Liver (tissue), 9 donors: Measurements from ENCODE around the gene THOP1. TPM values are rescaled to one million over a fixed set of nuclear protein-coding genes. Genes with fewer than 3 reads are reported as not detected.

ENCODE experiments used
- DNase-seq: peaks from one replicate; pipeline ENCODE4 v3.0.0-alpha.2; 2017; ENCODE audit warnings: low spot score
- H3K27ac ChIP-seq, 2 donors: one replicate each; pipeline ENCODE4 v1.7.0; 2013; ENCODE audit warnings: inconsistent platforms in 2 of 2, low read length in 2 of 2, control low read depth in 1 of 2, low read depth in 1 of 2, mild to moderate bottlenecking in 1 of 2
- H3K27me3 ChIP-seq, 4 donors: one replicate each; pipeline versions ENCODE4 v1.6.1 to v1.7.0; 2013; ENCODE audit warnings: low read length in 3 of 4, inconsistent platforms in 1 of 4, mild to moderate bottlenecking in 1 of 4, moderate library complexity in 1 of 4; ENCODE audit not compliant: control insufficient read depth in 4 of 4, insufficient read depth in 4 of 4
- H3K36me3 ChIP-seq, 4 donors: one replicate each; pipeline versions ENCODE4 v1.6.1 to v1.7.0; 2013; ENCODE audit warnings: low read length in 3 of 4, mild to moderate bottlenecking in 3 of 4, low read depth in 1 of 4, moderate library complexity in 1 of 4; ENCODE audit not compliant: control insufficient read depth in 4 of 4, insufficient read depth in 3 of 4
- H3K4me1 ChIP-seq, 4 donors: one replicate each; pipeline versions ENCODE4 v1.6.1 to v1.7.0; 2013; ENCODE audit warnings: low read length in 3 of 4, mild to moderate bottlenecking in 3 of 4, moderate library complexity in 1 of 4; ENCODE audit not compliant: control insufficient read depth in 4 of 4, insufficient read depth in 4 of 4
- H3K4me3 ChIP-seq, 3 donors: one replicate each; pipeline versions ENCODE4 v1.6.1 to v1.7.0; 2013; ENCODE audit warnings: low read length in 3 of 3, control low read depth in 1 of 3, low read depth in 1 of 3, mild to moderate bottlenecking in 1 of 3
- H3K9ac ChIP-seq, 2 donors: one replicate each; pipeline ENCODE4 v1.7.0; 2013; ENCODE audit warnings: low read length in 2 of 2, mild to moderate bottlenecking in 2 of 2, moderate library complexity in 2 of 2, control low read depth in 1 of 2, low read depth in 1 of 2
- H3K9me3 ChIP-seq, 4 donors: one replicate each; pipeline versions ENCODE4 v1.6.1 to v1.7.0; 2013; ENCODE audit warnings: low read length in 3 of 4; ENCODE audit not compliant: control insufficient read depth in 4 of 4
- FOXA1 ChIP-seq: IDR thresholded peaks from 2 replicates; pipeline ENCODE4 v1.6.1; 2016; ENCODE audit warnings: antibody characterized with exemption
- FOXA2 ChIP-seq: IDR thresholded peaks from 2 replicates; pipeline ENCODE4 v1.6.1; 2016; ENCODE audit warnings: antibody characterized with exemption
- GABPA ChIP-seq, 2 donors: IDR thresholded peaks in 1 of 2; conservative IDR thresholded peaks in 1 of 2; 2 replicates each; pipeline ENCODE4 v1.6.1; 2016; ENCODE audit warnings: antibody characterized with exemption in 2 of 2, mild to moderate bottlenecking in 1 of 2, moderate library complexity in 1 of 2
- HNF4A ChIP-seq, 2 donors: conservative IDR thresholded peaks; 2 replicates each; pipeline ENCODE4 v1.6.1; 2016; ENCODE audit warnings: antibody characterized with exemption in 2 of 2, mild to moderate bottlenecking in 2 of 2
- HNF4G ChIP-seq: IDR thresholded peaks from 2 replicates; pipeline ENCODE4 v1.6.1; 2016; ENCODE audit warnings: antibody characterized with exemption
- JUND ChIP-seq, 2 donors: IDR thresholded peaks; 2 replicates each; pipeline ENCODE4 v1.6.1; 2016; ENCODE audit warnings: antibody characterized with exemption in 2 of 2
- NR2F2 ChIP-seq: IDR thresholded peaks from 2 replicates; pipeline ENCODE4 v1.6.1; 2016; ENCODE audit warnings: antibody characterized with exemption
- RAD21 ChIP-seq, 2 donors: IDR thresholded peaks; 2 replicates each; pipeline ENCODE4 v1.6.1; 2016; ENCODE audit warnings: antibody characterized with exemption in 2 of 2, mild to moderate bottlenecking in 2 of 2
- RXRA ChIP-seq, 2 donors: IDR thresholded peaks; 2 replicates each; pipeline ENCODE4 v1.6.1; 2017 to 2018; ENCODE audit warnings: antibody characterized with exemption in 2 of 2, mild to moderate bottlenecking in 1 of 2
- SP1 ChIP-seq: IDR thresholded peaks from 2 replicates; pipeline ENCODE4 v1.6.1; 2018; ENCODE audit warnings: antibody characterized with exemption, mild to moderate bottlenecking
- YY1 ChIP-seq: IDR thresholded peaks from 2 replicates; pipeline ENCODE4 v1.6.1; 2016; ENCODE audit warnings: antibody characterized with exemption, mild to moderate bottlenecking
- WGBS: extraction: QIAGEN DNeasy Blood & Tissue Kit; methylation state at CpG from one replicate; pipeline ENCODE4 v1.1.7; 2013; 5-methylcytosine and 5-hydroxymethylcytosine counted together
- polyA plus RNA-seq, 2 donors: library from polyadenylated mRNA; stranded (reverse) in 1 of 2; unstranded in 1 of 2; fragments of 200-250 nt in 1 of 2; fragments of >200 nt in 1 of 2; fragmentation: Nextera tagmentation in 1 of 2; extraction: Ambion mirVana in 1 of 2; gene quantifications; one replicate each; pipeline versions ENCODE4 v1.2.1 to v1.2.3, GENCODE V29; 2013 to 2015
- total RNA-seq, 2 donors: library from RNA; depleted of rRNA; stranded (reverse); fragments of >200 nt; gene quantifications; one replicate each; pipeline ENCODE4 v1.2.3, GENCODE V29; 2014
- TF ChIP-seq, protein P1 (sequence below): IDR thresholded peaks from 2 replicates; pipeline ENCODE4 v1.6.1; 2016; ENCODE audit warnings: antibody characterized with exemption
- TF ChIP-seq, protein P2 (sequence below): fragments of 150-350 bp; IDR thresholded peaks from 2 replicates; pipeline ENCODE4 v1.5.1; 2017; ENCODE audit warnings: improper control_type of control experiment, low read depth, low read length; ENCODE audit not compliant: missing input control
- TF ChIP-seq, protein P3 (sequence below): IDR thresholded peaks from 2 replicates; pipeline ENCODE4 v1.6.1; 2016; ENCODE audit warnings: antibody characterized with exemption
- TF ChIP-seq, protein P4 (sequence below): IDR thresholded peaks from 2 replicates; pipeline ENCODE4 v1.6.1; 2016; ENCODE audit warnings: antibody characterized with exemption, mild to moderate bottlenecking
- TF ChIP-seq, protein P5 (sequence below): IDR thresholded peaks from 2 replicates; pipeline ENCODE4 v1.6.1; 2016; ENCODE audit warnings: antibody characterized with exemption
- donor health status: healthy.
- donor health status: healthy.
- donor health status: healthy.
- donor health status: healthy.
- donor health status: healthy.

Gene THOP1
- total and polyA plus RNA-seq, 4 donors: 39.1 to 56.2 (median 44.7) TPM

DNA sequence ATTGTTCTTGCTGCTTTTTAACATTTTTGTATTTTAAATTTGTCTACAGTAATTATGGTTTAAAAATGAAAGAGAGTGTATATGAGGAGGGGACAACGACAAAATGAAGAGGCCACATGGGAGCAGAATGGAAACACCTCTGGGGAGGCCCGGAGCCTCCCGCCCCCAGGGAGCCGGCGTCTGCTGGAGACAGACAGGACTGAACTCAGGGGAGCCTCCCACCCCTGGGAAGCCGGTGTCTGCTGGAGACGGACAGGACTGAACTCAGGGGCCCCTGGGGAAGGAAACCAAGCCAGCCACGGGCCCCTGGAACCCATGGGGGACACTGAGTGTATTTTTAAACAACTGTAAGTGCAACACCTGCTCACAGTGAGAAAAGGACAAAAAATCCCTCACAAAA lies 28.8 kb upstream of the THOP1 start:
- TF ChIP-seq YY1: no peak
- TF ChIP-seq, protein P1, sequence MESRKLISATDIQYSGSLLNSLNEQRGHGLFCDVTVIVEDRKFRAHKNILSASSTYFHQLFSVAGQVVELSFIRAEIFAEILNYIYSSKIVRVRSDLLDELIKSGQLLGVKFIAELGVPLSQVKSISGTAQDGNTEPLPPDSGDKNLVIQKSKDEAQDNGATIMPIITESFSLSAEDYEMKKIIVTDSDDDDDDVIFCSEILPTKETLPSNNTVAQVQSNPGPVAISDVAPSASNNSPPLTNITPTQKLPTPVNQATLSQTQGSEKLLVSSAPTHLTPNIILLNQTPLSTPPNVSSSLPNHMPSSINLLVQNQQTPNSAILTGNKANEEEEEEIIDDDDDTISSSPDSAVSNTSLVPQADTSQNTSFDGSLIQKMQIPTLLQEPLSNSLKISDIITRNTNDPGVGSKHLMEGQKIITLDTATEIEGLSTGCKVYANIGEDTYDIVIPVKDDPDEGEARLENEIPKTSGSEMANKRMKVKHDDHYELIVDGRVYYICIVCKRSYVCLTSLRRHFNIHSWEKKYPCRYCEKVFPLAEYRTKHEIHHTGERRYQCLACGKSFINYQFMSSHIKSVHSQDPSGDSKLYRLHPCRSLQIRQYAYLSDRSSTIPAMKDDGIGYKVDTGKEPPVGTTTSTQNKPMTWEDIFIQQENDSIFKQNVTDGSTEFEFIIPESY: no peak
- no peak for TF ChIP-seq RAD21 (IDR thresholded peaks at IDR 0.05)
- TF ChIP-seq, protein P2, sequence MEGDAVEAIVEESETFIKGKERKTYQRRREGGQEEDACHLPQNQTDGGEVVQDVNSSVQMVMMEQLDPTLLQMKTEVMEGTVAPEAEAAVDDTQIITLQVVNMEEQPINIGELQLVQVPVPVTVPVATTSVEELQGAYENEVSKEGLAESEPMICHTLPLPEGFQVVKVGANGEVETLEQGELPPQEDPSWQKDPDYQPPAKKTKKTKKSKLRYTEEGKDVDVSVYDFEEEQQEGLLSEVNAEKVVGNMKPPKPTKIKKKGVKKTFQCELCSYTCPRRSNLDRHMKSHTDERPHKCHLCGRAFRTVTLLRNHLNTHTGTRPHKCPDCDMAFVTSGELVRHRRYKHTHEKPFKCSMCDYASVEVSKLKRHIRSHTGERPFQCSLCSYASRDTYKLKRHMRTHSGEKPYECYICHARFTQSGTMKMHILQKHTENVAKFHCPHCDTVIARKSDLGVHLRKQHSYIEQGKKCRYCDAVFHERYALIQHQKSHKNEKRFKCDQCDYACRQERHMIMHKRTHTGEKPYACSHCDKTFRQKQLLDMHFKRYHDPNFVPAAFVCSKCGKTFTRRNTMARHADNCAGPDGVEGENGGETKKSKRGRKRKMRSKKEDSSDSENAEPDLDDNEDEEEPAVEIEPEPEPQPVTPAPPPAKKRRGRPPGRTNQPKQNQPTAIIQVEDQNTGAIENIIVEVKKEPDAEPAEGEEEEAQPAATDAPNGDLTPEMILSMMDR: no peak
- TF ChIP-seq HNF4G: no peak
- no peak for TF ChIP-seq HNF4A (conservative IDR thresholded peaks at IDR 0.05)
- TF ChIP-seq, protein P3, sequence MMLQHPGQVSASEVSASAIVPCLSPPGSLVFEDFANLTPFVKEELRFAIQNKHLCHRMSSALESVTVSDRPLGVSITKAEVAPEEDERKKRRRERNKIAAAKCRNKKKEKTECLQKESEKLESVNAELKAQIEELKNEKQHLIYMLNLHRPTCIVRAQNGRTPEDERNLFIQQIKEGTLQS: no peak
- no peak for TF ChIP-seq JUND (IDR thresholded peaks at IDR 0.05)
- TF ChIP-seq NR2F2: no peak
- TF ChIP-seq SP1: no peak
- TF ChIP-seq GABPA (IDR thresholded peaks at IDR 0.05 in 1 of 2, conservative IDR thresholded peaks at IDR 0.05 in 1 of 2): no peak
- no peak for TF ChIP-seq FOXA2
- TF ChIP-seq FOXA1: no peak
- H3K4me3 ChIP-seq: no peak overlapping the region
- DNase-seq: no peak
- H3K27ac ChIP-seq: no peak overlapping the region
- peaks cover 7 to 47% (median 10%) of the 10 kb centered on the region in 4 donors for H3K36me3 ChIP-seq
- no peak overlapping the region for H3K9ac ChIP-seq
- no peaks in the 10 kb centered on the region for H3K27me3 ChIP-seq
- 94% methylated on average over 8 of the region's 8 CpGs for WGBS
- H3K9me3 ChIP-seq: no peaks in the 10 kb centered on the region
- H3K4me1 ChIP-seq: no peaks in the 10 kb centered on the region

DNA sequence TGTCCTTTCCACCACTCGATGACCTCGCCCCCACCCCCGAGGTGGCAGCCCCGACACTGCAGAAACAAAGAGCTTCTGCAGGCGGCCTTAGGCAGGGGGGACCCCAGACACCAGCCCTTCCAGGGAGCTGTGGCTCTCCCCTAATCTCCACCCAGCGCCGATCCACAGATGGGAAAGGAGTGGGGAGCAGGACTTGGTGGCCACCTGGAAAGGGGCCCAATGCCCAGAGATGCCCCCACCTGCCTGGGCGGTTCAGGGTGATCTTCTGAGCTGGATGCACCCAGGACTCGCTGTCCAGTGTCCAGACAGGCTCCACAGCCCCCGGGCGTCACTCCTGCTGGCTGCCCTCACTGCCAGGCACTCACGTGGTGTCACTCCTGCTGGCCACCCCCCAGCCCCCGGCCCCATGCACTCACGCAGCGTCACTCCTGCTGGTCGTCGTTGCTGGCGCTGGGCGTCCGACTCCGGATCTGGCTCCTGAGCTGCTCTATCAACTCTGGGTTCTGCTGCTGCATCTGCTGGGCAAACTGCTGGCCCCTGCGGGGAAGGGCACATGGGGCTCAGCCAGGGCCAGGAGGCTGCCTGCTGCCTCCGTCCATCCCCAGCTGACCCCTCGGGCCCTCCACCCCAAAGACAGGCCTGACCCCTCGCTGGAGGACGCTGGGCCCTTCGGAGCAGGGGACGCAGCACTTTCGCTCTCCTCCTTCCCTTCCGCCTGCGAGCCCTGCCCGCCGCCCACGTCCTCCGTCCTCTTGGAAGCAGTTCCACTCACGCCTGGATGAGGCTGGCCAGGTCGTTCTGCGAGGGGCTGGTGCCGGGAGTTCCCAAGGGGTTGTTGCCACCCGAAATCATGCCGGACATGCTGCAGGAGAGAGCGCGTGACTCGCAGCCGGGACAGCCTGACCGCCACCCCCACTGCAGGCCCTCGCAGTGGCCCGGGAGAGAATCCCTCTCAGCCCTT lies 28.1 kb upstream of the THOP1 start:
- Histone ChIP-seq H3K9ac (no peak overlapping the region), H3K27ac (no peak overlapping the region), H3K27me3 (no peaks in the 10 kb centered on the region), H3K9me3 (no peaks in the 10 kb centered on the region), H3K4me1 (no peaks in the 10 kb centered on the region), H3K36me3 (peaks cover 7 to 52% (median 10%) of the 10 kb centered on the region in 4 donors), H3K4me3 (no peak overlapping the region)
- 96% methylated on average over 48 of the region's 48 CpGs for WGBS
- no peak for DNase-seq
- TF ChIP-seq HNF4G (no peak), HNF4A (conservative IDR thresholded peaks at IDR 0.05) (no peak), JUND (IDR thresholded peaks at IDR 0.05) (no peak), SP1 (no peak), GABPA (IDR thresholded peaks at IDR 0.05 in 1 of 2, conservative IDR thresholded peaks at IDR 0.05 in 1 of 2) (no peak), RXRA (IDR thresholded peaks at IDR 0.05) (no peak)
- TF ChIP-seq, protein P4, sequence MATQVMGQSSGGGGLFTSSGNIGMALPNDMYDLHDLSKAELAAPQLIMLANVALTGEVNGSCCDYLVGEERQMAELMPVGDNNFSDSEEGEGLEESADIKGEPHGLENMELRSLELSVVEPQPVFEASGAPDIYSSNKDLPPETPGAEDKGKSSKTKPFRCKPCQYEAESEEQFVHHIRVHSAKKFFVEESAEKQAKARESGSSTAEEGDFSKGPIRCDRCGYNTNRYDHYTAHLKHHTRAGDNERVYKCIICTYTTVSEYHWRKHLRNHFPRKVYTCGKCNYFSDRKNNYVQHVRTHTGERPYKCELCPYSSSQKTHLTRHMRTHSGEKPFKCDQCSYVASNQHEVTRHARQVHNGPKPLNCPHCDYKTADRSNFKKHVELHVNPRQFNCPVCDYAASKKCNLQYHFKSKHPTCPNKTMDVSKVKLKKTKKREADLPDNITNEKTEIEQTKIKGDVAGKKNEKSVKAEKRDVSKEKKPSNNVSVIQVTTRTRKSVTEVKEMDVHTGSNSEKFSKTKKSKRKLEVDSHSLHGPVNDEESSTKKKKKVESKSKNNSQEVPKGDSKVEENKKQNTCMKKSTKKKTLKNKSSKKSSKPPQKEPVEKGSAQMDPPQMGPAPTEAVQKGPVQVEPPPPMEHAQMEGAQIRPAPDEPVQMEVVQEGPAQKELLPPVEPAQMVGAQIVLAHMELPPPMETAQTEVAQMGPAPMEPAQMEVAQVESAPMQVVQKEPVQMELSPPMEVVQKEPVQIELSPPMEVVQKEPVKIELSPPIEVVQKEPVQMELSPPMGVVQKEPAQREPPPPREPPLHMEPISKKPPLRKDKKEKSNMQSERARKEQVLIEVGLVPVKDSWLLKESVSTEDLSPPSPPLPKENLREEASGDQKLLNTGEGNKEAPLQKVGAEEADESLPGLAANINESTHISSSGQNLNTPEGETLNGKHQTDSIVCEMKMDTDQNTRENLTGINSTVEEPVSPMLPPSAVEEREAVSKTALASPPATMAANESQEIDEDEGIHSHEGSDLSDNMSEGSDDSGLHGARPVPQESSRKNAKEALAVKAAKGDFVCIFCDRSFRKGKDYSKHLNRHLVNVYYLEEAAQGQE: no peak
- TF ChIP-seq, protein P5, sequence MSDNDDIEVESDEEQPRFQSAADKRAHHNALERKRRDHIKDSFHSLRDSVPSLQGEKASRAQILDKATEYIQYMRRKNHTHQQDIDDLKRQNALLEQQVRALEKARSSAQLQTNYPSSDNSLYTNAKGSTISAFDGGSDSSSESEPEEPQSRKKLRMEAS: no peak
- TF ChIP-seq, protein P3: no peak
- TF ChIP-seq, protein P2: no peak
